Hepatocyte (in vitro differentiated cells): Measurements from ENCODE around the gene BCL3.

Source experiments
- EZH2phosphoT487 ChIP-seq: fragments of 200-600 bp; sonication (generic); IDR thresholded peaks from one replicate; pipeline ENCODE4 v1.6.1; 2018; ENCODE audit warnings: antibody characterized with exemption, mild to moderate bottlenecking, low read depth, moderate library complexity; ENCODE audit not compliant: unreplicated experiment, severe bottlenecking
- TF ChIP-seq, protein P1 (sequence below): fragments of 200-600 bp; sonication (generic); IDR thresholded peaks from 2 replicates; pipeline ENCODE4 v1.5.1; 2016; ENCODE audit warnings: antibody characterized with exemption, mild to moderate bottlenecking; ENCODE audit not compliant: poor library complexity

DNA sequence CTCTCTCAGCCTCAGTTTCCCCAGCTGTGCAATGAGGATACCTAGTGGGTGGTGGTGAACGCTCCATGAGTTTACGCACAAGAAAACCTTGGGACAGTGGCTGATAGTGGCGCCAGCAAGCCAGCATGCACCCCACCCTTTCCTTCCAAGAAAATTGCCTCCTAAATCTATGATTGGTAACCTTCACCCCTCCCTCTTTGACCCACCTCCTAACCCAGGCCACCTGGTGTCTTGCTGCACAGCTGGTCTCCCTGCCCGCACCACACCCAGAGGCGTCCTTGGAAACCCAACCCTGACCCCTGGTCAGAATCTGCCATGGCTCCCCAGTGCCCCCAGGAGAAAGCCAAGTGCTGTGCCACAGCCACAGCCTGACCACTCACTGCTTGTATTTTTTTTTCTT lies 22.8 kb upstream of the BCL3 start:
- TF ChIP-seq, protein P1, sequence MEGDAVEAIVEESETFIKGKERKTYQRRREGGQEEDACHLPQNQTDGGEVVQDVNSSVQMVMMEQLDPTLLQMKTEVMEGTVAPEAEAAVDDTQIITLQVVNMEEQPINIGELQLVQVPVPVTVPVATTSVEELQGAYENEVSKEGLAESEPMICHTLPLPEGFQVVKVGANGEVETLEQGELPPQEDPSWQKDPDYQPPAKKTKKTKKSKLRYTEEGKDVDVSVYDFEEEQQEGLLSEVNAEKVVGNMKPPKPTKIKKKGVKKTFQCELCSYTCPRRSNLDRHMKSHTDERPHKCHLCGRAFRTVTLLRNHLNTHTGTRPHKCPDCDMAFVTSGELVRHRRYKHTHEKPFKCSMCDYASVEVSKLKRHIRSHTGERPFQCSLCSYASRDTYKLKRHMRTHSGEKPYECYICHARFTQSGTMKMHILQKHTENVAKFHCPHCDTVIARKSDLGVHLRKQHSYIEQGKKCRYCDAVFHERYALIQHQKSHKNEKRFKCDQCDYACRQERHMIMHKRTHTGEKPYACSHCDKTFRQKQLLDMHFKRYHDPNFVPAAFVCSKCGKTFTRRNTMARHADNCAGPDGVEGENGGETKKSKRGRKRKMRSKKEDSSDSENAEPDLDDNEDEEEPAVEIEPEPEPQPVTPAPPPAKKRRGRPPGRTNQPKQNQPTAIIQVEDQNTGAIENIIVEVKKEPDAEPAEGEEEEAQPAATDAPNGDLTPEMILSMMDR = no peak
- TF ChIP-seq EZH2phosphoT487 = no peak
